DND-41 (cell line): ENCODE data around the gene EXOSC2.
A peak's percentile ranks its signal among the peaks of the same experiment; 100 is the strongest.

Experiments
- ATAC-seq: fragments of 200-7000 bp; cut with Tn5 transposase; 3 replicates; pipeline ENCODE4 v1.9.1; 2021; ENCODE audit warnings: low read depth; ENCODE audit not compliant: insufficient read depth
- DNase-seq: peaks from one replicate; pipeline ENCODE4 v3.0.0-alpha.2; 2020
- H2AFZ ChIP-seq: 2 replicates; pipeline ENCODE4 v1.6.0; 2012; ENCODE audit warnings: low read depth, low read length
- H3K27ac ChIP-seq: 2 replicates; pipeline ENCODE4 v1.5.1; 2012; ENCODE audit warnings: low read length, inconsistent platforms
- H3K27me3 ChIP-seq: fragments of 200-600 bp; sonication (generic); 2 replicates; pipeline ENCODE4 v1.6.0; 2012; ENCODE audit warnings: low read length, mild to moderate bottlenecking, inconsistent platforms; ENCODE audit not compliant: insufficient read depth, poor library complexity
- H3K36me3 ChIP-seq: 2 replicates; pipeline ENCODE4 v1.5.1; 2012; ENCODE audit warnings: low read length, inconsistent platforms; ENCODE audit not compliant: insufficient read depth
- H3K4me1 ChIP-seq: 2 replicates; pipeline ENCODE4 v1.5.1; 2012; ENCODE audit warnings: mild to moderate bottlenecking, low read length; ENCODE audit not compliant: insufficient read depth
- H3K4me2 ChIP-seq: 2 replicates; pipeline ENCODE4 v1.6.0; 2012; ENCODE audit warnings: mild to moderate bottlenecking, moderate library complexity, low read length, inconsistent platforms; ENCODE audit not compliant: insufficient read depth
- H3K4me3 ChIP-seq, 2 experiments: fragments of 200-600 bp in 1 of 2; shearing (Covaris generic) in 1 of 2; 2 replicates each; pipeline ENCODE4 v1.5.1; 2012 to 2016; ENCODE audit warnings: inconsistent platforms in 2 of 2, low read length in 2 of 2, mild to moderate bottlenecking in 2 of 2, low read depth in 1 of 2, moderate library complexity in 1 of 2
- H3K79me2 ChIP-seq: 2 replicates; pipeline ENCODE4 v1.6.0; 2012; ENCODE audit warnings: low read length, inconsistent platforms; ENCODE audit not compliant: insufficient read depth
- H3K9ac ChIP-seq: 2 replicates; pipeline ENCODE4 v1.6.0; 2012; ENCODE audit warnings: low read depth, mild to moderate bottlenecking, inconsistent platforms, low read length, moderate library complexity
- H3K9me3 ChIP-seq: 2 replicates; pipeline ENCODE4 v1.5.1; 2012; ENCODE audit warnings: low read length, moderate library complexity, mild to moderate bottlenecking, inconsistent platforms; ENCODE audit not compliant: insufficient read depth, severe bottlenecking
- H4K20me1 ChIP-seq: 2 replicates; pipeline ENCODE4 v1.6.0; 2012; ENCODE audit warnings: low read length; ENCODE audit not compliant: insufficient read depth
- EZH2 ChIP-seq: IDR thresholded peaks from 3 replicates; pipeline ENCODE4 v1.6.1; 2012; ENCODE audit warnings: borderline replicate concordance, low read depth, mild to moderate bottlenecking, moderate library complexity, low read length, inconsistent platforms; ENCODE audit not compliant: severe bottlenecking
- TF ChIP-seq, protein P1 (sequence below): IDR thresholded peaks from 2 replicates; pipeline ENCODE4 v1.5.1; 2012; ENCODE audit warnings: borderline replicate concordance, low read length, moderate library complexity, mild to moderate bottlenecking; ENCODE audit not compliant: poor library complexity, severe bottlenecking; ENCODE audit errors: extremely low read depth

EXOSC2 gene

DNA sequence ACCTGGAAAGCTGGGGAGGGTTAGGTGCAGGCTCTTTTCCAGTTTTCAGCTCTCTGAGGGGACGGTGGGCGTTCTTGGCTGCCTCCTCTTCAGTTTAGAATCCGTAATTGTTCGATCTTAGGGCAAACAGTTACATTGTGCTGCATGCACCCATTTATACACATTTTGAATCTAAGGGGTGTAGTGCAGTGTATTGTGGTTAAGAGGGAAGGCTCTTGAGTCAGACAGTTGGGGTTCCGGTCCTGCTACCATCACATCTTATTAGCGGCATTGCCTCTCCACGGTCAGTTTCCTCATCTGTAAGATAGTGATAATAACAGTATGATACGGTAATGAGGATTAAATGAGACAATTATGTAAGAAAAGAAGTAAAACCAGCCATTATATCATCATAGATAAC, 625 bp downstream of the EXOSC2 start:
- Histone ChIP-seq H3K27ac (peak overlapping the region; percentile 76), H3K4me3 (peak overlapping the region; percentile 46 to 85), H3K9me3 (no peaks in the 10 kb centered on the region), H3K9ac (peak overlapping the region; percentile 73), H3K79me2 (peaks cover 53% of the 10 kb centered on the region), H3K4me2 (peak overlapping the region; percentile 71), H3K27me3 (no peaks in the 10 kb centered on the region), H3K36me3 (peaks cover 41% of the 10 kb centered on the region), H4K20me1 (peaks cover 31% of the 10 kb centered on the region; the same call in 1 of the 2 replicates), H3K4me1 (peaks cover 35% of the 10 kb centered on the region), H2AFZ (peak overlapping the region; percentile 66; the same call in 1 of the 2 replicates)
- no peak for ATAC-seq
- no peak for DNase-seq
- TF ChIP-seq, protein P1, sequence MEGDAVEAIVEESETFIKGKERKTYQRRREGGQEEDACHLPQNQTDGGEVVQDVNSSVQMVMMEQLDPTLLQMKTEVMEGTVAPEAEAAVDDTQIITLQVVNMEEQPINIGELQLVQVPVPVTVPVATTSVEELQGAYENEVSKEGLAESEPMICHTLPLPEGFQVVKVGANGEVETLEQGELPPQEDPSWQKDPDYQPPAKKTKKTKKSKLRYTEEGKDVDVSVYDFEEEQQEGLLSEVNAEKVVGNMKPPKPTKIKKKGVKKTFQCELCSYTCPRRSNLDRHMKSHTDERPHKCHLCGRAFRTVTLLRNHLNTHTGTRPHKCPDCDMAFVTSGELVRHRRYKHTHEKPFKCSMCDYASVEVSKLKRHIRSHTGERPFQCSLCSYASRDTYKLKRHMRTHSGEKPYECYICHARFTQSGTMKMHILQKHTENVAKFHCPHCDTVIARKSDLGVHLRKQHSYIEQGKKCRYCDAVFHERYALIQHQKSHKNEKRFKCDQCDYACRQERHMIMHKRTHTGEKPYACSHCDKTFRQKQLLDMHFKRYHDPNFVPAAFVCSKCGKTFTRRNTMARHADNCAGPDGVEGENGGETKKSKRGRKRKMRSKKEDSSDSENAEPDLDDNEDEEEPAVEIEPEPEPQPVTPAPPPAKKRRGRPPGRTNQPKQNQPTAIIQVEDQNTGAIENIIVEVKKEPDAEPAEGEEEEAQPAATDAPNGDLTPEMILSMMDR: no peak
- TF ChIP-seq EZH2: no peak

GRCh38 chr9:130696139-130696650, 2.6 kb downstream of the EXOSC2 start:
- Histone ChIP-seq H3K27me3 (no peaks in the 10 kb centered on the region), H3K4me1 (peaks cover 35% of the 10 kb centered on the region), H3K4me3 (no peak overlapping the region), H3K36me3 (peaks cover 57% of the 10 kb centered on the region), H3K9me3 (no peaks in the 10 kb centered on the region), H3K27ac (no peak overlapping the region), H4K20me1 (peaks cover 41% of the 10 kb centered on the region), H3K4me2 (peak overlapping the region; percentile 38; the same call in 1 of the 2 replicates), H2AFZ (no peak overlapping the region), H3K79me2 (peaks cover 63% of the 10 kb centered on the region), H3K9ac (no peak overlapping the region; the same call in 1 of the 2 replicates)
- TF ChIP-seq, protein P1: no peak
- no peak for TF ChIP-seq EZH2
- DNase-seq: no peak
- ATAC-seq: no peak

- TF ChIP-seq, protein P1: no peak
- no peak for TF ChIP-seq EZH2
- Histone ChIP-seq H3K4me1 (peaks cover 35% of the 10 kb centered on the region), H3K36me3 (peaks cover 65% of the 10 kb centered on the region), H2AFZ (no peak overlapping the region), H3K4me2 (peak overlapping the region; percentile 38; the same call in 1 of the 2 replicates), H3K79me2 (peaks cover 69% of the 10 kb centered on the region), H3K27ac (no peak overlapping the region), H3K4me3 (no peak overlapping the region), H4K20me1 (peaks cover 49% of the 10 kb centered on the region), H3K9ac (no peak overlapping the region), H3K9me3 (no peaks in the 10 kb centered on the region), H3K27me3 (no peaks in the 10 kb centered on the region)
- no peak for DNase-seq
- no peak for ATAC-seq
These were observed 3.4 kb downstream of the EXOSC2 start for GRCh38 chr9:130696996-130697395.
